ENCODE measurements around the gene ITGAX. TPM values are rescaled to one million over a fixed set of nuclear protein-coding genes. Genes with fewer than 3 reads are reported as not detected.
"Not testable (repeated sequence)": the region's sequence is repeated elsewhere in the genome, so short reads cannot be mapped to it uniquely, and the experiment has no call there.

ITGAX gene
- total RNA-seq, 1 experiment from 2014 or later = not detected

GRCh38 chr16:31414706-31415105 lies 59.7 kb downstream of the ITGAX start:
- no peak for TF ChIP-seq EZH2 (IDR thresholded peaks at IDR 0.05; ENCODE audit: low read length, unreplicated experiment)
- no peak for TF ChIP-seq EZH2phosphoT487 (IDR thresholded peaks at IDR 0.05; ENCODE audit: borderline replicate concordance, low read length)
- no peak for TF ChIP-seq CTCF (conservative IDR thresholded peaks at IDR 0.05; ENCODE audit: low read depth, low read length)
- no peak for DNase-seq
- no peaks in the 10 kb centered on the region for H3K79me2 ChIP-seq (ENCODE audit: low read length)
- H3K27me3 ChIP-seq (ENCODE audit: low read length) = no peaks in the 10 kb centered on the region; the same call in 1 of the 2 replicates
- H3K27ac ChIP-seq (ENCODE audit: low read length) = no peak overlapping the region
- H3F3A ChIP-seq (ENCODE audit: low read length, unreplicated experiment) = no peaks in the 10 kb centered on the region
- H3K4me2 ChIP-seq (ENCODE audit: low read length) = no peak overlapping the region
- intact Hi-C loops (cut with micrococcal nuclease) = no loop called here
- H3K9me3 ChIP-seq (ENCODE audit: low read length) = no peaks in the 10 kb centered on the region
- no peaks in the 10 kb centered on the region for H4K20me1 ChIP-seq (ENCODE audit: low read length)
- H3K4me1 ChIP-seq (ENCODE audit: insufficient read depth, low read length) = no peaks in the 10 kb centered on the region
- no peaks in the 10 kb centered on the region for H3K9me2 ChIP-seq (replicated peaks; ENCODE audit: low read length)
- ATAC-seq = no peak
- ChIA-PET CTCF (no interaction called here), POLR2A (ENCODE audit: unreplicated experiment) (no interaction called here)
- no peak overlapping the region for H3K9ac ChIP-seq (ENCODE audit: low read length)
- BruUV-seq (replicated peaks) = no TSS peak
- H2AFZ ChIP-seq (ENCODE audit: low read length) = no peak overlapping the region
- no peaks in the 10 kb centered on the region for H3K36me3 ChIP-seq (ENCODE audit: low read depth, low read length)
- no peak overlapping the region for H3K4me3 ChIP-seq (ENCODE audit: low read length)

GRCh38 chr16:31416371-31416770 lies 61.4 kb downstream of the ITGAX start:
- no peak overlapping the region for H3K4me2 ChIP-seq (ENCODE audit: low read length)
- H3K4me3 ChIP-seq (ENCODE audit: low read length) = no peak overlapping the region
- H3K9me3 ChIP-seq (ENCODE audit: low read length) = no peaks in the 10 kb centered on the region
- H3K9me2 ChIP-seq (replicated peaks; ENCODE audit: low read length) = no peaks in the 10 kb centered on the region
- BruUV-seq (replicated peaks) = no TSS peak
- H3K27me3 ChIP-seq (ENCODE audit: low read length) = no peaks in the 10 kb centered on the region; the same call in 1 of the 2 replicates
- H3K27ac ChIP-seq (ENCODE audit: low read length) = no peak overlapping the region
- no peaks in the 10 kb centered on the region for H3K79me2 ChIP-seq (ENCODE audit: low read length)
- DNase-seq (no peak), ATAC-seq (no peak)
- H3K9ac ChIP-seq (ENCODE audit: low read length) = no peak overlapping the region
- ChIA-PET POLR2A (ENCODE audit: unreplicated experiment) (no interaction called here), CTCF (no interaction called here)
- H3K36me3 ChIP-seq (ENCODE audit: low read depth, low read length) = no peaks in the 10 kb centered on the region
- intact Hi-C loops (cut with micrococcal nuclease) = no loop called here
- H4K20me1 ChIP-seq (ENCODE audit: low read length) = no peaks in the 10 kb centered on the region
- no peaks in the 10 kb centered on the region for H3F3A ChIP-seq (ENCODE audit: low read length, unreplicated experiment)
- H3K4me1 ChIP-seq (ENCODE audit: insufficient read depth, low read length) = no peaks in the 10 kb centered on the region
- TF ChIP-seq EZH2phosphoT487 (IDR thresholded peaks at IDR 0.05; ENCODE audit: borderline replicate concordance, low read length) (no peak), CTCF (conservative IDR thresholded peaks at IDR 0.05; ENCODE audit: low read depth, low read length) (no peak), EZH2 (IDR thresholded peaks at IDR 0.05; ENCODE audit: low read length, unreplicated experiment) (no peak)
- H2AFZ ChIP-seq (ENCODE audit: low read length) = no peak overlapping the region

- H4K20me1 ChIP-seq (ENCODE audit: low read length); H3K79me2 ChIP-seq (ENCODE audit: low read length); H3K4me2 ChIP-seq (ENCODE audit: low read length); H3F3A ChIP-seq (ENCODE audit: low read length, unreplicated experiment); DNase-seq; H3K9ac ChIP-seq (ENCODE audit: low read length); intact Hi-C loops (cut with micrococcal nuclease); H3K36me3 ChIP-seq (ENCODE audit: low read depth, low read length); H3K9me3 ChIP-seq (ENCODE audit: low read length); H3K27me3 ChIP-seq (ENCODE audit: low read length); H3K4me3 ChIP-seq (ENCODE audit: low read length); H3K4me1 ChIP-seq (ENCODE audit: insufficient read depth, low read length); BruUV-seq (replicated peaks); H3K9me2 ChIP-seq (replicated peaks; ENCODE audit: low read length); H2AFZ ChIP-seq (ENCODE audit: low read length); H3K27ac ChIP-seq (ENCODE audit: low read length); POLR2A ChIA-PET (ENCODE audit: unreplicated experiment); ATAC-seq; CTCF ChIA-PET: not testable (repeated sequence)
Observed at GRCh38 chr16:31417036-31417435, 62.1 kb downstream of the ITGAX start.
